Measurements from ENCODE around the gene TLK2. TPM values are rescaled to one million over a fixed set of nuclear protein-coding genes. Genes with fewer than 3 reads are reported as not detected.

TLK2 gene
- total RNA-seq, 1 experiment from 2014 or later = 42.9 TPM

- peaks cover 31% of the 10 kb centered on the region for H3K4me1 Mint-ChIP-seq
- ATAC-seq = no peak
- peaks cover 10% of the 10 kb centered on the region for H3K27me3 Mint-ChIP-seq (ENCODE audit: low read depth)
- DNase-seq (ENCODE audit: low spot score) = peak; percentile 16
- H3K4me3 Mint-ChIP-seq = peak overlapping the region; percentile 85
- ChIA-PET CTCF (interaction anchor here (0.7 to 2.0 kb wide), 5 partner anchors 13 to 332 kb away, joined by 3 to 7 read pairs (median 3); no protein-coding TSS in a partner anchor), POLR2A (interaction anchor here (1.0 to 1.9 kb wide), 2 partner anchors 16 to 21 kb away, joined by 6 to 15 read pairs; no protein-coding TSS in a partner anchor)
- H3K9me3 Mint-ChIP-seq = peaks cover 6% of the 10 kb centered on the region; the same call in 1 of the 2 replicates
- H3K36me3 Mint-ChIP-seq = peaks cover 5% of the 10 kb centered on the region; the same call in 1 of the 2 replicates
- no peak for TF ChIP-seq TP53 (CRISPR knock-in tag; IDR thresholded peaks at IDR 0.05)
- peak; percentile 22; the same call in 1 of the 2 replicates for TF ChIP-seq CDX4 (CRISPR knock-in tag; IDR thresholded peaks at IDR 0.05; ENCODE audit: borderline replicate concordance)
- peak overlapping the region; percentile 87; the same call in 1 of the 2 replicates for H3K27ac Mint-ChIP-seq
These were observed 175.5 kb downstream of the TLK2 start for GRCh38 chr17:62653826-62654761.

GRCh38 chr17:62655656-62656055 is 177.0 kb downstream of the TLK2 start:
- Mint-ChIP-seq H3K4me3 (no peak overlapping the region), H3K27me3 (ENCODE audit: low read depth) (peaks cover 10% of the 10 kb centered on the region), H3K4me1 (peaks cover 29% of the 10 kb centered on the region), H3K36me3 (peaks cover 6% of the 10 kb centered on the region; the same call in 1 of the 2 replicates), H3K9me3 (peaks cover 14% of the 10 kb centered on the region), H3K27ac (no peak overlapping the region)
- no peak for TF ChIP-seq NR3C1 (CRISPR knock-in tag; conservative IDR thresholded peaks at IDR 0.05; ENCODE audit: low read depth)
- no peak for TF ChIP-seq CDX4 (CRISPR knock-in tag; IDR thresholded peaks at IDR 0.05; ENCODE audit: borderline replicate concordance)
- TF ChIP-seq OVOL2 (CRISPR knock-in tag; IDR thresholded peaks at IDR 0.05; ENCODE audit: borderline replicate concordance) = no peak
- no peak for TF ChIP-seq USF1 (CRISPR knock-in tag; IDR thresholded peaks at IDR 0.05)
- TF ChIP-seq E2F1 (CRISPR knock-in tag; IDR thresholded peaks at IDR 0.05) = no peak
- no peak for TF ChIP-seq NFE2L1 (CRISPR knock-in tag; IDR thresholded peaks at IDR 0.05)
- no peak for TF ChIP-seq JAZF1 (CRISPR knock-in tag; IDR thresholded peaks at IDR 0.05)
- TF ChIP-seq ZNF317 (CRISPR knock-in tag; IDR thresholded peaks at IDR 0.05; ENCODE audit: borderline replicate concordance, low read depth) = no peak
- TF ChIP-seq ZMAT4 (CRISPR knock-in tag; IDR thresholded peaks at IDR 0.05) = no peak
- TF ChIP-seq SOX15 (CRISPR knock-in tag; IDR thresholded peaks at IDR 0.05) = no peak
- no peak for TF ChIP-seq ARID4B (CRISPR knock-in tag; IDR thresholded peaks at IDR 0.05; ENCODE audit: borderline replicate concordance)
- no peak for TF ChIP-seq AFF4 (CRISPR knock-in tag; IDR thresholded peaks at IDR 0.05; ENCODE audit: borderline replicate concordance)
- TF ChIP-seq ZNF396 (CRISPR knock-in tag; IDR thresholded peaks at IDR 0.05; ENCODE audit: borderline replicate concordance) = no peak
- ChIA-PET CTCF (no interaction called here), POLR2A (no interaction called here)
- ATAC-seq = no peak
- DNase-seq (ENCODE audit: low spot score) = peak; percentile 1
